GM18508 (cell line): ENCODE data around the gene CNKSR3.
A peak's percentile ranks its signal among the peaks of the same experiment; 100 is the strongest.
"Not testable (repeated sequence)": the region's sequence is repeated elsewhere in the genome, so short reads cannot be mapped to it uniquely, and the experiment has no call there.

ENCODE experiments used
- ATAC-seq: cut with Tn5 transposase; IDR thresholded peaks from one replicate; pipeline ENCODE4 v1.9.1; 2021; ENCODE audit warnings: moderate number of reproducible peaks; ENCODE audit not compliant: insufficient read depth, unreplicated experiment

The CNKSR3 gene

GRCh38 chr6:154529957-154530356 lies 19.5 kb upstream of the CNKSR3 start:
- ATAC-seq: no peak

GRCh38 chr6:154528310-154528915 lies 17.9 kb upstream of the CNKSR3 start:
- ATAC-seq: no peak

GRCh38 chr6:154526996-154527395 lies 16.5 kb upstream of the CNKSR3 start:
- ATAC-seq: no peak

GRCh38 chr6:154522576-154522975 lies 12.1 kb upstream of the CNKSR3 start:
- no peak for ATAC-seq

GRCh38 chr6:154521412-154521811 lies 10.9 kb upstream of the CNKSR3 start:
- no peak for ATAC-seq

GRCh38 chr6:154520280-154520679 lies 9.8 kb upstream of the CNKSR3 start:
- ATAC-seq: no peak

- ATAC-seq: no peak
These were observed 7.9 kb upstream of the CNKSR3 start for GRCh38 chr6:154518396-154518795.

- no peak for ATAC-seq
These were observed 5.8 kb upstream of the CNKSR3 start for GRCh38 chr6:154516276-154516675.

- no peak for ATAC-seq
These were observed 5.3 kb upstream of the CNKSR3 start for GRCh38 chr6:154515826-154516225.

GRCh38 chr6:154515076-154515475 lies 4.6 kb upstream of the CNKSR3 start:
- ATAC-seq: not testable (repeated sequence)

- no peak for ATAC-seq
These were observed 4.0 kb upstream of the CNKSR3 start for GRCh38 chr6:154514481-154514880.

GRCh38 chr6:154513601-154514320 lies 3.3 kb upstream of the CNKSR3 start:
- no peak for ATAC-seq

GRCh38 chr6:154512201-154512600 lies 1.7 kb upstream of the CNKSR3 start:
- ATAC-seq: no peak

- no peak for ATAC-seq
These were observed 1.3 kb upstream of the CNKSR3 start for GRCh38 chr6:154511791-154512190.

- ATAC-seq: peak; percentile 21
These were observed 903 bp downstream of the CNKSR3 start for GRCh38 chr6:154509421-154510143.

- ATAC-seq: no peak
These were observed 1.7 kb downstream of the CNKSR3 start for GRCh38 chr6:154508573-154509375.

GRCh38 chr6:154506991-154507898 lies 3.2 kb downstream of the CNKSR3 start:
- no peak for ATAC-seq

- no peak for ATAC-seq
These were observed 3.9 kb downstream of the CNKSR3 start for GRCh38 chr6:154506582-154506981.

- no peak for ATAC-seq
These were observed 4.4 kb downstream of the CNKSR3 start for GRCh38 chr6:154506108-154506507.
